Activated CD8-positive, alpha-beta memory T cell treated with anti-CD3 and anti-CD28 coated beads, Interleukin-2, amount 50 U/mL, for 1 hour (primary cell): ENCODE results near the gene HMG20B.

Source experiments
- DNase-seq: peaks from one replicate; pipeline ENCODE4 v3.0.0-alpha.2; 2020; ENCODE audit errors: extremely low read depth

The HMG20B gene

GRCh38 chr19:3537101-3537437 is 35.7 kb upstream of the HMG20B start:
- DNase-seq, result no peak

DNA sequence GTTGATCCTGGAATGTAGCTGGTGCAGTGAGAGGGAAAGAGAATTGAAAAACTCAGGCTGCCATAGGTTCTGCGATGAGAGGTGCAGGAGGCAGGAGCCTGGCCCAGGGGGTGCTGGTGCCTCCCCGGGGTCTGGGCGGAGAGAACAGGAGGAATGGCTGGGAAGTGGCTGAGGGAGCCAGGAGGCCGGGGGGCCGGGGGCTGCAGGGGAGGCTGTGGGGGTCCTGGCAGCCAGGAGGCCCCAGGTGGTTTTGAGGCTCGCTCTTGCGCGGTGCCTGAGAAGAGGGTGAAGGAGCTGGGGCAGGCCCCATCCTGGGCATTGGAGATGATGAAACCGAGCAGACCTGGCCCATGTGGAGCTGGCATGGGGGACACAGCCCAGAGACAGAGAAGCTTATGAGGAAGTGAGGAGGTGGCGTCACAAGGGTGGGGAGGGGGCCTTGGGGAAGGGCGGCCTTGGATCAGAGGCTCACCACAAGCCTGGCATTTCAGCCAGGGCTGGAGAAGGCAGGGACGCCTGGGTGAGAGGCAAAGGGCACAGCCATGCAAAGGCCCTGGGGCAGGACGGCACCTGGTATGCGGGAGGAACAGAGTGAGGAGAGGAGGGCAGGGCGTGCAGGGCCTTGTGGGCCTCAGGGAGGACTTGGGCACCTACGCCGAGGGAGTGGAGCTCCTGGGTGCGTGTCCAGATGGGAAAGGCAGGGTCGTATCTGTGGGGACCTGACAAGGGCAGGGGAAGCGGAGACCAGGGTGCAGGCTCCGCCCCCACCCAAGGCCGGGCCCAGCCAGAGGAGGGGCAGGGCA is 35.1 kb upstream of the HMG20B start:
- no peak for DNase-seq

- no peak for DNase-seq
Measured at GRCh38 chr19:3538258-3538929, 34.4 kb upstream of the HMG20B start.

DNA sequence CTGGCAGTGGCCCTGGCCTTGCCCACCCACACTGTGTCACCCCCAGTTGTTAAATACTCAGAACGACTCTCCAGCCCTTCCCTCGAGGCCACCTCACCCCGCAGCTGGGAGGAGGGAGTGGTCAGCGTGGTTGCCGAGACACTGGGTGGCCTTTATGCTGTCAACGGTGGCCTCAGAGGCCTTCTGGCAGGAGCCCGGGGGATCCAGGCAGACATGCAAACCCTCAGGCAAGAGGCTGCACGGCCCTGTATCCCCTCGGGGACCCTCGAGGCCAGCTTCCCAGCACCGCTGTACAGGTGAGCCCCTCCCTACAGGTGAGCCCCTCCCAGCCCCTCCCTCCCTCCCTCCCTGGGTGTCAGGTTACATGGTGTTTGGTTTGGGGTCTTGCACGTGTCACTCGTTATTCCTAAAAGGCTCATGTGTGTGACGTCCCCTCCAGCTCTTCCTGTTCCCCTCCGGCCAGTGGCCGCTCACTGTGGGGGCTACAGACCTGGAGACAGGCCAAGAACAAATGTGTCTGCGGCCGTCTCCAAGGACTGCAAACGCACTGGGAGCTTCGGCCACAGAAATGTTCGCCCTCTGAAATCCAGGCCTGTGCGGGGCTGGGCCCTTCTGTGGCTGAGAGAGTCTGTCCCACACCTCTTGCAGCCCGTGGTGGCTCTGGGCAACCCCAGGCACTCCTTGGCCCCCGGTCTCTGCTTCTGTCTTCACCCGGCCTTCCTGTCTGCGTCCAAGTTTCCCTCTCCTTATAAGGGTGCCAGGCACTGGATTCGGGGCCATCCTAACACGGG is 33.6 kb upstream of the HMG20B start, which contains the start of gene TEKTIP1:
Gene TEKTIP1 (plus strand): TSS at position 210 of the 791 bp plus-strand sequence. CDS start 4 bp downstream, at position 214.
- no peak for DNase-seq

DNA sequence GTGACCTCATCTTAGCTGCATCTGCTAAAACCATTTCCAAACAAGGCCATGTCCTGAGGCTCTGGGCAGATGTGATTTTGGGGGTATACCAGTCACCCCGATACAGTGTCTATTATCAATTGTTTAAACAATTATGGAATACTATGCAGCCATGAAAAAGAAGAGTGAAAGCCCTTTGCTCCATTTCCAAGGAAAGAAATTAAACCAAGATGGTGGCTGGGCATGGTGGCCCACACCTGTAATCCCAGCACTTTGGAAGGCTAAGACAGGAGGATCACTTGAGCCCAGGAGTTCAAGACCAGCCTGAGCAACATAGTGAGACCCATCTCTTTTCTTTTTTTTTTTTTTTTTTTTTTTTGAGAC is 33.0 kb upstream of the HMG20B start:
- DNase-seq, result no peak

- no peak for DNase-seq
Measured at GRCh38 chr19:3543150-3544057, 29.3 kb upstream of the HMG20B start.

- DNase-seq, result no peak
Measured at GRCh38 chr19:3544058-3544376, 28.7 kb upstream of the HMG20B start.

GRCh38 chr19:3544742-3545668 is 27.7 kb upstream of the HMG20B start:
- DNase-seq, result peak; percentile 35

GRCh38 chr19:3545669-3546034 is 27.1 kb upstream of the HMG20B start:
- DNase-seq, result no peak

DNA sequence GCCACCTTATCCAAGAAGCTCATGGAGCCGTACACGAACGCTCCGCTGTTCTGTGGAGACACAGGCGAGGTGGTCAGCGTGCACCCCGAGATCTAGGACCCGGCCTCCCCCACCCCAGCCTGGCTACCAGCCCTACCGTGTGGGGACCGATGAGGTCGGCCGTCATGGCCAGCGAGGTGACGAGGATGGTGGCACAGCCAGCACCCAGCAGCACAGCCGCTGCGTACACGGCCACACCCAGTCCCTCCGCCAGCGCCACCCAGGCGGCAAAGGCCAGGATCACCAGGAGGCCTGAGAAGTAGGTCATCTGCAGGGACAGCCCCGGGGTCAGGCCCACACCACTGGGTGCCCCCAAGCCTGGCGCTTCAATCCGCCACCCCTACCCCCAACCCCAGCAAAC is 26.6 kb upstream of the HMG20B start:
- no peak for DNase-seq

- no peak for DNase-seq
Measured at GRCh38 chr19:3547301-3547731, 25.4 kb upstream of the HMG20B start.

- no peak for DNase-seq
Measured at GRCh38 chr19:3547767-3548282, 24.9 kb upstream of the HMG20B start.

DNA sequence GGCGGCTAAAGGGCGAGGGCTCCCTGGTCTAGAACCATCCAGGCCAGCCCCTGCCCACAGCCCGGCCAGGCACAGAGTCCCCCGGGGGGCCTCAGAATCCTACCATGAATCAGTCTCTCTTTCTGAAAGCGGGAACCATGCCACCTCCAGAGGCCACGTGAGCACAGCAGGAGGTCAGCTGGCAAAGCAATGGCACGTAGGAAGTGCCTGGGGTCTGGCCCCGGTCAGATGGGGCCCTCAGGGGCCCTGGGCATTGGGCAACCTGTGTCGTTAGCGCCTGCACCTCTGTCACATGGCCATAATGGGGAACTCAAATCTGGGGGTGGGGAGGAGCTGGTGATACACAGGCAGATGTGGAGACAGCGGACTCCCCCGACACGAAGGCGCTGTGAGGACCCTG is 24.1 kb upstream of the HMG20B start:
- DNase-seq, result no peak

GRCh38 chr19:3549816-3550215 is 22.9 kb upstream of the HMG20B start:
- DNase-seq, result no peak

GRCh38 chr19:3550947-3551791 is 21.6 kb upstream of the HMG20B start:
- no peak for DNase-seq

DNA sequence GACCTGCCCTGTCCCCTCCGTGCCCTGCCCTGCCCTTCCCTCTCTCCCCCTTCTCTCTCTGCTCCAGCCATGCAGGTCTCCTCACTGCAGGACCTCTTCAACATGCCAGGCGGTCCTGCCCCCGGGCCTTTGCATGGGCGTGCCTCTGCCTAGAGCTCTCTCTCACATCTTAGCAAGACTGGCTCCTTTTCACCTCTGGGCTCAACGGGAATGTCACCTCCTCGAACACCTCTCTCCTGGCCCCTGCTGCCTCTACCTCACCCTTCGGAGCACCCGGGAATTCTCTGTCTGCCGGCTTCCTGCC is 21.0 kb upstream of the HMG20B start:
- no peak for DNase-seq

DNA sequence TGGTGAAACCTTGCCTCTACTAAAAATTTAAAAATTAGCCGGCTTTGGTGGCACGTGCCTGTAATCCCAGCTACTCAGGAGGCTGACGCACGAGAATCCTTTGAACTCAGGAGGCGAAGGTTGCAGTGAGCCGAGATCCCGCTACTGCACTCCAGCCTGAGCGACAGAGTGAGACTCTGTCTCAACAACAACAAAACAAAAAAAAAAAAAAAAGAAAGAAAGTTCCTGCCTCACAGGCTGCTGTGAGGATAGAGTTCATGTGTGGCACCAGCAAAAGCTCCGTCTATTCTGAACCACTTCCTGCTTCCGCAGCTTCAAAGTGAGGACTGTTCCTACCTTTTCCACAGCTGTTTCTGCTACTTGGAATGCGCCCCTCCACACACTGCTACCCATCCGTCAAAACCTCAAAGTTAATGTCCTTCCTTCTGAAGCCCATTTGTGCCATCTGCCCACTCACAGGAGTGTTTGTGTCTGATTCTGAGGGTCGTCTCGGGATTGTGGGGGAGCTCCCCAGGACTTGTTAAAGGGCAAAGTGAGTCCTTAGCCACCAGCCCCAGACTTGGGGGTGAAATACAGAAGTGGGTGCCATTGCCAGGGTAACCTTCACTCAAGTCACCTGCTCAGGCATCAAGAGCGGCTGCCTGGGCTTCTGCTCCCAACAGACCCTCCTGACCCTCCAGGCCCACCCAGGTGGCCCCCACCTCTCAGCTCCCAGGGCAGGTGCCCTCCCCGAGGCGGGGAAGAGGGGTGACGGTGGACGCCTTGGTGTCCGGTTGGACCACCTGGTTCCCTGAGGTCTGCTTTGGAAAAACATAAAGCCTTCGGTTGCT is 18.3 kb upstream of the HMG20B start:
- DNase-seq, result no peak

- DNase-seq, result no peak
Measured at GRCh38 chr19:3555653-3556422, 16.9 kb upstream of the HMG20B start.
